Stimulated activated CD8-positive, alpha-beta memory T cell treated with anti-CD3 and anti-CD28 coated beads, Interleukin-2, amount 100 ng/mL, for 48 hours (primary cell): Measurements from ENCODE around the gene DPYD.

Experiments used
- DNase-seq, 2 donors: peaks; one replicate each; pipeline ENCODE4 v3.0.0-alpha.2; 2020; ENCODE audit warnings: low read depth in 2 of 2

DPYD gene

DNA sequence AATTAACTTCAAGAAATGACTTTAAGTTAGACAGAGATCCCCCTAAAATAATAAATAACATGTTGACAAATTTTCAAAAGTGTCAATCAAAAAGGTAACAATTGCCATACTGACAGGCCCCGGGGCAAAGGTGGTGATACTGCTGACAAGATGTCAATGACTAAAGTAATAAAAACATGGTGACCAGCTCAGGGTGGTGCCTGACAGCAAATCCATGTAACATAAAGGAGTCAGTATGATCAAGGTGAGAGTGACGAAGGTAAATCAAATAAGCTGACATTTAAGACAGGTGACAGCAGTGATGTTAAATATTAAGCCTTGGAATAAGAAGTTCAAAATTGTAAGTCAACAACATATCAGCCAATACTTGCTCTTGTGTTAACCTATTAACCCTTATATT is 387.5 kb downstream of the DPYD start:
- no peak for DNase-seq

DNA sequence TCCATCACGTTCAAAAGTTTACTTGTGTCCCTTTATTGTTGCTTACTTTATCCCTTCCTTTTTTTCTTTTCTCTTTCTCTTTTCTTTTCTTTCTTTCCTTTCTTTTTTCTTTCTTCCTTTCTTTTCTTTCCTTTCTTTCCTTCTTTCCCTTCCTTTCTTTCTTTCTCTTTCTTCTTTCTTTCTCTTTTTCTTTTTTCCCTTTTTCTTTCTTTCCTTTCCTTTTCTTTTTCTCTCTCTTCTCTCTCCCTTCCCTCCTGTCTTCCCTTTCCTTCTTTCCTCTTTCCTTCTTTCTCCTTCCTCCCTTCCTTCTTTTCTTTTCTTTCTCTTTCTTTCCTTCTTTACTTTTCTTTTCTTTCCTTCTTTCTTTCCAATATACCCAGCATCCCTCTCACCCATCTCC is 391.2 kb downstream of the DPYD start:
- no peak for DNase-seq

DNA sequence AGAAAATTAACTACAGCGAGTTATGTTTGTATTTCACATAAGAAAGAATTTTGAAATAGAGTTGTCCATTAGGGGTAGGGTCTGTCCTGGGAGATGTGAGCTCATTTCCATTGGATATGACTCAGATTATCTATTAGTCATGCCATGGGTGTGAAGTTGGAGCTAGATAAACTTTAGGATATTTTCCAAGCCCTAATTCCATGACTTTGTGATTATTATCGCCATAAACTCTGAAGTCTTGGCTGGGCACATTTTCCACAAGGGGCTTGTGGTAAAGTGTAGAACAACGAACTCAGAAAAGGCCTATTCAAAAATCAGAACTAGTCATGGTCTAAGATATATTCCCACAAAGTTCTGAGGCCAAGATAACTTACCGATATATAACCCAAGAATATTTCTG is 396.6 kb downstream of the DPYD start:
- DNase-seq: no peak

DNA sequence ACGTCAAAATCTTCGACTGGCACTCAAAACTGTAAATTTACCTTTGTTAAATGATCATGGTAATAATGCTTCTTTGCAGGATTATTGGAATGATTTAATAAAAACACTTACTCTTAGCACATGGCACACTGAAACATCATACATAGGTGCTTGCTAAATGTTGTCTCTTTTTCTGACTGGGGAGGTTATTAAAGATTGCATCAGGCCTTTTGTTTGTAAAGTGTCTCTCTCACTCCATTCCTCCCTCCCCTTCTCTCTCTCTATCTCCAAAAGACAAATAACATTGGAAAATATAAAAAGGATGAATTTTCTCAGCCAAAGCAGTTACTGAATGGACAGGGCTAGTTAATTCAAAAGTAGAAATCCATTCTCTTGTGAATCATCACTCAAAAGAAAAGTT is 404.2 kb downstream of the DPYD start:
- no peak for DNase-seq

DNA sequence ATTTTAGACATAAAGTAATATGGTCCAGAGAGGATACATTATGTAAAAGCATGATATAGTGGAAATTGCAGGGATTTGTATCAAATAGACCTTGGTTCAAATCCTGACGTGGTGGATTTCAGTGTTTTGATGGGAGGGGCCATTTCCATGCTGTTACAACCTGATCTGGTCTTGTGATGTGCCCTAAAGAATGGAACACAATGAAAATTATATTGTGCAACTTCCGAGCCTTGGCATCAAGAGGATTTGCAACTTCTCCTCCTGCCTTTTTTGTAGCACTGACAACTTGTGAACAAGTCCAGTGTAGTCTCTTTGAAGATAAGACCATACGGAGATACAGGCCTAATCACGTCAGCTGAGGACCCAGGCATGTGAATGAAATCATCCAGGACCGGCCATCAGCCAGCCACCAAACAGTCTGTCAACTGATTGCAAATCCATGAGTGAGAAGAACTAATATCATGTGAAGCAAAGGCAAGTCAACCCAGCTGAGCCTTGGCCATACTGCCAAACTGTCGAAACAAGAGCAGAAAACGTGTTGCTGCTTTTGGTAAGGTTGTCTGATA is 412.1 kb downstream of the DPYD start:
- DNase-seq: no peak

DNA sequence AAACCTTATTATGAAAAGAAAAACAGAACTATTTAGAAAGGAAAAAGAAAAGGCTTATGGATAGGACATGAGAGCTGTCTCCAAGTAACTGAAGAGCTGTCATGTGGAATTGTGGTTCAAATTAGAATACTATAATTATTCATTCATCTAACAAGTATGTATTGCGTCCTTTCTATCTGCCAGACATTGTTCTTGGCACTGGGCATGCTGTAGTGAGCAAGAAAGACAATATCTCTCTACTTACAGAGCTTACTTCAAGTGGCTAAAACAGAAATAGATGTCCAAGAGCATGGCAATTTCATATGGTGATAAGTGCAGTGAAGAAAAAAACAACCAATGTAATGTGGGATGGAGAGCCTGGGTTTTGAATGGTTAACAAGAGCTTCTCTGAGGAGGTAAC is 413.0 kb downstream of the DPYD start:
- no peak for DNase-seq

DNA sequence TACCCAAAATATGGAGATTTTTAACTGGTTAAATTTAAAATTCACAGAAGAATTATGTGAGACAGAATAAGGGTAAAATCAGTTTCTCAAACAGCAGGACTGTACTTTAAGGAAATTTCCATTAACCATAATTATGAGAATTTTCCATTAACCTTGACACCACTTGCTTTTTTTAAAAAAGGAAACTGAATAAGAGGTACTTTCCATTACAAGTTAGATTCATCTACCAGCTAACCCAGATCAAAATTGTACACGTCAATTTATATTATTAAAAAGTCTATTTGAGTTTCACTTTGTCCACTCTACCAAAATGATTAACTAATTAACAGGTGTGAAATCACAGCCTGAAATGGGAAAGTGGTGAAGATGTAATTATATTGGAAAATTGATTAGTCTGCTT is 414.5 kb downstream of the DPYD start:
- no peak for DNase-seq

DNA sequence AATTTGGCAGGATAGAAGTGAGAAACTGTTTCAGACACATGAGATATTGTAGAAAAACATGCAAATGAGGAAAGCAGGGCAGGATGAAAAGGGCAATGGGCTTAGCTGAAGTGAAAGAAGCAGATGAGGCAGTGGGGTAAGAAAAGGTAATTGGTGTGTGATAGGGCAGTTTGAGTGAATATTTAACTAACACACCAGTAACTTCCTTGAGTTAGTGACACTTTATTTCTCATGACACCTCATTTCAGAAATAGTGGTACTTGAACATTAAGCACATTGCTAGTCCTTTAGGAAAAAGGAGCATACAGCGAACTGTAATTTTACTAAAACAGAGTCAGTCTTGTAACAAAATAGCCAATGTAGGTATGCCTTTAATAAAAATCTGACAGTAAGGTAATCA is 415.0 kb downstream of the DPYD start:
- no peak for DNase-seq

DNA sequence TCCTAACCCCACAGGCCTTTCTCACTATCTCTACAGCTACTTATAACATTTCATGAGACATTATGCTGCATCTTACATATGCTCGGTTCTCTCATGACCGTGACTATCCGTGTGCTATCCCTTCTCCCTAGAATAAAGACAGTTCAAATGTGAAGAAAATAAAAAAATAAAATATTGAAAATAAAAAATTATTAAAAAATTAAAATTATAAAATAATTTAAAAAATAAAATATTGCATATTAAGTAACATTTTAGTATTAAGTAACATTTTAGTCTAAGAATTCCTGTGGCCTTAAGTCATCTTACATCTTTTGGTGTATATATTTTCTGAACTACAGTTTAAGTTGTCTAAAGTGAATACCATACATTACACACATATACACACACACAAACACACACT is 415.5 kb downstream of the DPYD start:
- DNase-seq: no peak

DNA sequence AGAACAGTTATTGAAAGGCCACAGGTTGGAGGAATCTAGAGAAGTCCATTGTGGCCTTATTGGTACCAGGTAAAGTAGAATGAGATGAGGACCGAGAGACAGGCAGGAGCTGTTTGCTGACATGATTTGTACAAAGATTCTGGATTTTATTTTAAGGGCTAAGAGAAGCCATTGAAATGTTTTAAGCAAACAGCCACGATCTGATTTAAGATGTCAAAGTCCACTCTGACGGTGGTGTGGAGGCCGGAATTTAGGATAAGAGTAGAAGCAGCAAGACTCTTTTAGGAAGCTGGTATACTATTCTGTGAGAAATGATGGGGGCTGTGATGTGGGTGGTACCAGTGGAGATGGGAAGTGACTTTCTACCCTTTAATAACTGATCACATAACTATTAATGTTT is 418.5 kb downstream of the DPYD start:
- no peak for DNase-seq

DNA sequence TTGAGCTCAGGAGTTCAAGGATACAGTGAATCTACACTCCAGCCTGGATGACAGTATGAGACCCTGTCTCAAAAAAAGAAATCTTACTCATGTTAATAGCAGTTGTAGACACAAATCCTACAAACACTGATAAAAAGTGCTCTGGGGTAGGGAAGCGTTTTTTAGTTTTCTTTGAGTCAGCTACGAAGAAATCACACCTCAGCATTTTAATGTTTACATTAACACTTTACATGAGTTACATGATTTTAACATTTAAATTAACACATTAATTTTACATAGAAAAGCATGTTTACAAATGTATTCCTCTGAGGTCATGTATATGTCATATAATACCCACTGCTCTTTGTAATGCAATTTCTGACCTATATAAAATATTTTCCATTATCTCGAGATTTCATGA is 419.2 kb downstream of the DPYD start:
- DNase-seq: no peak

DNA sequence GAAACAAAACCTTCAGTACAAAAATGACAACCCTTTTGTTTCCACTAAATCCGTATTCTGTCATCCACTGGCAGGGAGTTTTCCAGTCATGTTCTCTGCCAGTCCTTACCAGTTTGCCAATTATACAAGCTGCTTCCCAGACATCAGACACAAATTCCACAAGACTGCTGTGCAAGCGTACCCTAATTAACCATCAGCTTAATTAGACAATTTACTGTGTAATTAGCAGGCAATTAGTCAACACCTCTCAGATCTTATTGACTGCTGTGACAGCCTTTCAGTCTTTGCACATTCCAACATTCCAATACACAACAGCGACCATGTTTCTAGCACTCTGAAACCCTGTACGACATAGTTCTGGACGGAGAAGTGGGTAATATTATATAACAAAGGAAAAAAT is 420.1 kb downstream of the DPYD start:
- no peak for DNase-seq

DNA sequence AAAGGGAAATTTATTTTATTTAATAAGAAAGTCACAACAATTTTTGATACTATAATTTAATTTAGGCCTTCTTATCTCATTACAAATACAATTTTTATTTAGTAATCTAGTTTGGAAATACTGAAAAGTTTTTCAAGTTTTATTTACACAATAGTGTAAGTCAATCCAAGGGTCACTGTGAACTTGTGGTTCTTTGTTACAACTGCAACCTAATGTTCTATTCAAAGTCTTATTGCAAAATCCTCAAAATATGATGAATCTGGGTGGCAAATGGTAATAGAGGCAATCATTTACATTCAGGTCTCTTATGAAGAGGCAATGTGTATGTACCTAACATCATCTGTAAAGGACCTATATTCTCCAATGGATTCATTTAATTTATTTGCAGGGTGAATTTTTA is 421.2 kb downstream of the DPYD start:
- no peak for DNase-seq

DNA sequence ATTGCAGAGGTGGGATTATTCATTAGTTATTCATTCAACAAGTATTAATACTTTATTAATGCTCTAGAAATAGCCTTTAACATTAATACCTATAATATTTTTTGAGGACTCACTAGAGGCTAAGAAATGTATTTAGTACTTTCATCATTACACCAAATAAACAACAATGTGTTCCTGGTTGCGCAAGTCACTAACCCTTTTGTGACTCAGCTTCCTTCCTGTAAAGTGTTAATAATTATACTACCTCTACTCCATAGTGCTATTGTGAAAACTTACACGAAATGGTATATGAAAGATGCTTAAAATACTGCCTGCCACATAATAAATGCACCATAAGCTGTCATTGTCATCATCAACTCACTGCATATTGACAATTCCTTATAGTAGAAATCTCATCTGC is 431.0 kb downstream of the DPYD start:
- no peak for DNase-seq

DNA sequence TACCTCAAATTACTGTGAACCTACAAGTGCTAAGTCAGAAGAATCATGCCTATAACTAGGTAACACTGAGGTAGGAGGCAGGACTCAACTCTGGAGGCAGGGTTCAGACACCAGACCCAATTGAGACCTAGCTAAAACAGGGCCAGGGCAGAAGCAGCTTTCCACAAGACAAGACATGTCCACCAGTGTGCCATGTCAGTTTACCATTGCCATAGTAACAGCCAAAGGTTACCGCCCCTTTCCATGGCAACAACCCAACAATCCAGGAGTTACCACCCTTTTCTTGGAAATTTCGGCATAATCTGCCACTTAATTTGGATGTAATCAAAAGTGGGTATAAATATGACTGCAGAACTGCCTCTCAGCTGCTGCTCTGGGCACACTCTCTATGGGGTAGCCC is 432.3 kb downstream of the DPYD start:
- DNase-seq: no peak

DNA sequence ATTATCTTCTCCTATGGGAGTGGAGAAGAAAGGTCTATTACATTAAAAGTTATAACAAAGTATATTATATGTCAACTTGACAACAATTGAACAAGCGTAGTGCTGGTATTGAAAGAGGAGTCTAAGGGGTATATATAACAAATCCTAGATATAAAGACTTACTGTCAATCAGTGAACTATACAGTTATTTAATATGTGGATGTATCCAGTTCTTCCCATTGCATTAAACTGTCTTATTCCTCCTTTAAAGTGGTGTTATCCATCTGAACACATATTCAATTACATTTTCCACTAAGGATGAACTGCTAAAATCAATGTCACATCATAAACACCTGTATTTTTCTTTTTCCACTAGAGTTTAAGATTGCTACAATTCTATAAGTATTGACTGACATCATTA is 438.8 kb downstream of the DPYD start:
- no peak for DNase-seq

DNA sequence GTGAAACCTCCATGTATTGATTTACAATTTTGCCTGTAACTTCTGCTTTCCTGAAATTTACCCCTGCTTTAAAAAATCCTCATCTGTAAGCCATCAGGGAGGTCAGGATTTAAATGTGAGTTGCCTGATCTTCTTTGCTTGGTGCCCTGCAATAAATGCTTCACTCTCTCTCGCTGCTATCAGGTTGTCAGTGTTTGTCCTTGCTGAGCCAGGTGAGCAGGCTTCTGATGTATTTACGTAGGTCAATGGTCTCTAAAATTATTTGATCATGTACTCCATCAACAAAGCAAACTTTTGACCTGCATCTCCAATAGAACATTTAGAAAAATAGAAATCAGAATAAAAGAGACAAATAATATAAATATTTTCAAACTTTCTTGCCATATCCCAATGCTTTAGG is 453.4 kb downstream of the DPYD start:
- DNase-seq: no peak

DNA sequence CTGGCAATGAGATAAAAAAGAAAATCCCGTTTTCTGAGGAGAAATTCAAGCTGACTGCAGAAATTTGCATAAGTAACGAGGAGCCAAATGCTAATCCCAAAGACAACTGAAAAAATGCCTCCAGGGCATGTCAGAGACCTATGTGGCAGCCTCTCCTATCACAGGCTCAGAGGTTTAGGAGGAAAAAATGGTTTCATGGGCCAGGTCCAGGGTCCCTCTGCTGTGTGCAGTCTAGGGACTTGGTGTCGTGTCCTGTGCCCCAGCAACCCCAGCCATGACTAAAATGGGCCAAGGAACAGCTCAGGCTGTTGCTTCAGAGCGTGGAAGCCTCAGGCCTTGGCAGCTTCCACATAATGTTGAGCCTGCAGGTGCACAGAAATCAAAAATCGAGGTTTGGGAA is 456.5 kb downstream of the DPYD start:
- DNase-seq: no peak

DNA sequence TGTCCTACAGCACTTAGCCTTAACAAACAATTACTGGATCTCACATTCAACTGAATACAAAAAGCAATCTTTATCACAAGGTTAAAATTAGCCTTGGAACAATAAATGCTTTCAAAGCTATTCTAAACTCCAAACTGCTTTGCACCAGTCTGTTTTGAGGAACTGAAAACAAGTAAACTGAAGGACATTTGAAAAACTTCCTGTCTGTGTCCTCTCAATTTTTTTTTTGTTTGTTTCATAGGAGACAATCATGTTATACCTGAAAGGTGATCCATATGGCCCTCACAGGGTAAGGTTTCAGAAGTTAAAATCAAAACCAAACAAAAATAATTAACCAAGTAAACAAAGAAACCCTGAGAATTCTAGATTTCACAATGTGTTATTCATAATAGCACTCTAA is 459.1 kb downstream of the DPYD start:
- no peak for DNase-seq

DNA sequence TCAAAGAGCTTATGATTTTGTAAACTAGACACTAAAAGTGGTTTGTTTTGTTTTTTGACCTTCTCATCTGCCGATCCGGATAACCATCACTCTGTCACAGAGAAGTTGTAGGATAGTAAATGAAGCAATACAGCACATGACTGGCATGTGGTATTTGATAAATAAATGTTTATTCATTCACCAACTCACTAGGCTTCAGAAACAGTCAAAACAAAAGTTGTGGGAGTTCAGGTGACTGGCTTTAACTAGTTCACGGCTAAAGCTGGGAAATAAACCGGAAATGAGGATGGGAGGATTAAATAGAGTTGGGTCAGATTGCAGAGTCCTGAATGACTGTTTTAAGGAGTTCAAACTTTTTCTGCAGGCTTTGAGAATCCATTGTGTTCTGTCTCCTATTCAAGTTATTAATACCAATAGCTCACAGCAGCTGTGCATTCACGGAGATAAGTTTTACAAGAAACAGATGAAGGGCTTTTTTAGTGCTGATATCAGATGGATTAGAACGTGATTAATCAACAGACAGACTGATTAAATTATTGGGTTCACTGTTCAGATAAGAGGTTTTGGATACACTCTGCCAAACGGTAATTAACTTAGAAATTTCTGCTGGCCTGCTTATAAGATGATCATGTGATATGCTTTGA is 463.3 kb downstream of the DPYD start:
- no peak for DNase-seq

DNA sequence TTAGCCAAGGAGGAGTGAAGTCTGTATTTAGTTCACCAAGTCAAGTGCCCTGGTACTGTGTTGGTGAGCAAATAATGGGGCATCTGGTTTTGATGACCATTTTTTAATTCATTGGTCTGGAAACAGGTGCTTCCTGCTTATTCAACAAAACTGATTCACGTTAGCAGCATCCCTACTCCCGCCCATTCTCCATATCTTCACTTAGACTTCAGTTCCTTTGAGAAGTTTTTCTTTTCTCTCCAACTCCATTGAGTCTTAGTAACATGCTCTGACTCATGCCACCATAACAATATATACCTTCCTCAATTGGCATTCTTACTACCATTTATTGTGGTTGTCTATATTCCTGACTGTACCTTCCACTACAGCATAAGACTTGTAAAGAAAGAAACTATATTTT is 468.9 kb downstream of the DPYD start:
- DNase-seq: no peak

DNA sequence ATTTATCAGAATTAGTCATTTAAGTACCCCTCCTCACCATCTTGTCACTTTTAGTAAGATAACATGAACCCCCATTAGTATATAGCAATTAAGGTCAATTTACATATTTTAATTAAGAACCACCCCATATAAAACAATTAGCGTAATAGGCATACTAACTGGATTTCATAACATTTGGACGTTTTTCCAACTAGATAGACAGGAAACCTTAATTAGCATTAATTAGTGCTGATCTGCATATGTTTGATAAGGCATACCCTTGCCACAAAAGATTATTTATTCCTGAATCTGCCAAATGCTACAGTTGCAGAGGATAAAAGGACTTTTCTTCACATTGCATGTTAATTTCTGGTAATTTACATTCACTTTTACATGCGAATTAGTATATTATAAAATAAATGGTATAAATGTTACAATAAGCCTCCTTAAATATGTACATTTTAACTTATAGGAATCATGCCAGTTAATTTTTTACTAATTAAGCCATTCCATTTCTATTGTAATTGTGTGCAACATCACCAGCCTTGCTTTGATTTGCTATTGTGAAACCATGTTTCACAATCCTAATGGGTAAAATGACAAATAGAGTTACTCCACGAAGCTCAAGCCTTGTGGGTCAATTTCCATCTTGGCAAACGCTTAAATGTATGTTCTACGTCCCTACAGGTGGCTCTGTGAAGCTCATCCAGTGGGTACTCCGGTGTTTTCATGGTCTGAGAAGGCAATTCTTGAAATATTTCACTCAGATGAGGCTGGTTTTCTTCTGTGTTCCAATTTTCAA is 469.6 kb downstream of the DPYD start:
- DNase-seq: no peak

DNA sequence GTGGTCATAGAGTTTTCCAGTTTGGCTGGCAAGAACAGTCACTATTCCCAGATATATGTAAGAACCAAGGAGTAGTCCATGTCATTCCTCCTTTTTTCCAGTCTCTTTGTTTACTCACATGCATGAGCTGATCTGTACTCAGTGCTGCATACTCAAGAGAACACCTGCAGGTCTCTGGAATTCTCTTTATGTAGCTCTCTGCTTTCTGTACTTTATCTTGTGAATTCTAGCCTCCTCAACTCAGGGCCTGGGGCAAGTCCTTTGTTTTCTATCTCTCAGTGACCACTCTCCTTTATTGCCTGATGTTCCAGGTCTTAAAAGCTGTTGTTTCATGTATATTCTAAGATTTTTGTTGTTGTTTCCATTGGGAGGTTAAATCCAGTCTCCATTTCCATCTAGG is 478.9 kb downstream of the DPYD start:
- DNase-seq: no peak

DNA sequence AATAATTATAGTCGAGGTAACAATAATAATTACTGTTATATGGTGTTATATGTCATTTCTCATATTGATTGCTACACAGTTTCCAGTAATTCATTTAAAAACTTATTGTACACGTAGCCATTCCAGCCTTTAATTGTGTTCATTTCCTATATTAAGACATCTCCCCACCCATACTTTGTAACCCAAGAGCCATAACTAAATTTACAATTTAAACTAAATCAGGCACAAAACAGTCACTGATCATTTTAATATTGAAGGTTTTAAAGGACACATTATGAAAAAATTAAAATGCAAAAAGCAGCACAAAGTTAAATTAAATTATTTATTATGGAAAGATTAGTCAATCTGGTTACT is 487.0 kb downstream of the DPYD start:
- DNase-seq: no peak
